Omental fat pad (tissue), 4 donors: ENCODE measurements around the gene HDGFL2. TPM values are rescaled to one million over a fixed set of nuclear protein-coding genes. Genes with fewer than 3 reads are reported as not detected.
A peak's percentile ranks its signal among the peaks of the same experiment; 100 is the strongest.
"Not testable (repeated sequence)": the region's sequence is repeated elsewhere in the genome, so short reads cannot be mapped to it uniquely, and the experiment has no call there.

ENCODE experiments used
- ATAC-seq: fragments of 150-250 bp; one replicate; pipeline ENCODE4 v1.9.1; 2016; ENCODE audit warnings: mild to moderate bottlenecking, moderate library complexity; ENCODE audit not compliant: low FRiP score
- DNase-seq: peaks from one replicate; pipeline ENCODE4 v3.0.0-alpha.2; 2019; ENCODE audit warnings: low spot score
- total RNA-seq, 4 donors: library from RNA; depleted of rRNA; stranded (reverse); fragments of >200 nt; gene quantifications; one replicate each; pipeline ENCODE4 v1.1.0, GENCODE V29; 2016
- TF ChIP-seq, protein P1 (sequence below), 3 donors: fragments of 450-650 bp; IDR thresholded peaks; one replicate each; pipeline ENCODE4 v1.5.1; 2016 to 2017; ENCODE audit warnings: antibody characterized with exemption in 3 of 3, mild to moderate bottlenecking in 3 of 3, moderate library complexity in 2 of 3

The HDGFL2 gene
- total RNA-seq, 4 donors from 2014 or later, result 17.3 to 40.8 (median 25.2) TPM

DNA sequence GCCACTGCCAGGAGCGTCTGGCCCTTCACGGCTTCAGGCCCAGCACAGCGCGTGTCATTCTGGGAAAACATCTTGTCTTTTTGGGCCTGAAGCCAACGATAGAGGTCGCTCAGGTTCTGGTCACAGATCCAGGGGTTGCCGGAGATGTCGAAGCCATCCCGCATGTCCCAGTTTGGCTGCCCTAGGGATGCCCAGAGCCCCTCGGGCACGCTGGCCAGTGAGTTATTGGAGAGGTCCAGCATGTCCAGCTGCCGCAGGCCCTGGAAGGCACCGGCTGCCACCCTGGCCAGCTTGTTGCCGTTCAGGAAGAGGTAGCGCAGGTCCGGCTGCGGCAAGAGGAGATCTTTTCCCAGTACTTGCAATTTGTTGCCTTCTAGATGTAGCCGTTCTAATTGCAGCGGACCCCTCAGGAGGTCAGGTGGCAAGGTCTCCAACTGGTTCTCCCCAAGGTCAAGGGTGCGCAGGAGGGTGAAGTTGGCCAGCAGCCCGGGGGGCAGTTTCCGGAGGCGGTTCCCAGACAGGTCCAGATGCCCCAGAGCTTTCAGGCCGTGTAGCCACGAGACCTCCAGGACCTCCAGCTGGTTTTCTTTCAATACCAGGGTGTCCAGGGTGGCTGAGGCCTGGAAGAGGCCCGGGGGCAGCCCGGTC, 66.0 kb downstream of the HDGFL2 start:
- ATAC-seq, result no peak
- TF ChIP-seq, protein P1, sequence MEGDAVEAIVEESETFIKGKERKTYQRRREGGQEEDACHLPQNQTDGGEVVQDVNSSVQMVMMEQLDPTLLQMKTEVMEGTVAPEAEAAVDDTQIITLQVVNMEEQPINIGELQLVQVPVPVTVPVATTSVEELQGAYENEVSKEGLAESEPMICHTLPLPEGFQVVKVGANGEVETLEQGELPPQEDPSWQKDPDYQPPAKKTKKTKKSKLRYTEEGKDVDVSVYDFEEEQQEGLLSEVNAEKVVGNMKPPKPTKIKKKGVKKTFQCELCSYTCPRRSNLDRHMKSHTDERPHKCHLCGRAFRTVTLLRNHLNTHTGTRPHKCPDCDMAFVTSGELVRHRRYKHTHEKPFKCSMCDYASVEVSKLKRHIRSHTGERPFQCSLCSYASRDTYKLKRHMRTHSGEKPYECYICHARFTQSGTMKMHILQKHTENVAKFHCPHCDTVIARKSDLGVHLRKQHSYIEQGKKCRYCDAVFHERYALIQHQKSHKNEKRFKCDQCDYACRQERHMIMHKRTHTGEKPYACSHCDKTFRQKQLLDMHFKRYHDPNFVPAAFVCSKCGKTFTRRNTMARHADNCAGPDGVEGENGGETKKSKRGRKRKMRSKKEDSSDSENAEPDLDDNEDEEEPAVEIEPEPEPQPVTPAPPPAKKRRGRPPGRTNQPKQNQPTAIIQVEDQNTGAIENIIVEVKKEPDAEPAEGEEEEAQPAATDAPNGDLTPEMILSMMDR (IDR thresholded peaks at IDR 0.05), result no peak

DNA sequence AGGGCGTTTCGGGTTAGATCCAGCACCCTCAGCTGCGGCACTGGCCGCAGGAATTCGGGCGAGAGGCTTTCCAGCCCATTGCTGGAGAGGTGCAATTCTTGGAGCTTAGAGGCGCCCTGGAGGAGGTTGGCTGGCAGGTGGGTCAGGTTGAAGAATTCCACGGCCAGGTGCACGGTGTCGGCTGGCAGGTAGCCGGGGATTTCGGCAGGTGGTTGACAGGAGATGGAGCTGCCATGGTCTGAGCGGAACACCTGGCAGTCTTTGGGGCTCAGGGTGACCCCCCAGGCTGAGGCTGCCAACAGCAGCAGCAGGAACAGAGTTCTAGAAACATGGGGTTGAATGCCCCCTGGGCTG, 66.5 kb downstream of the HDGFL2 start:
- TF ChIP-seq, protein P1 (IDR thresholded peaks at IDR 0.05), result no peak
- DNase-seq (no peak), ATAC-seq (no peak)

More for the DNA sequence above, 66.0 kb downstream of the HDGFL2 start:
- DNase-seq, result no peak

DNA sequence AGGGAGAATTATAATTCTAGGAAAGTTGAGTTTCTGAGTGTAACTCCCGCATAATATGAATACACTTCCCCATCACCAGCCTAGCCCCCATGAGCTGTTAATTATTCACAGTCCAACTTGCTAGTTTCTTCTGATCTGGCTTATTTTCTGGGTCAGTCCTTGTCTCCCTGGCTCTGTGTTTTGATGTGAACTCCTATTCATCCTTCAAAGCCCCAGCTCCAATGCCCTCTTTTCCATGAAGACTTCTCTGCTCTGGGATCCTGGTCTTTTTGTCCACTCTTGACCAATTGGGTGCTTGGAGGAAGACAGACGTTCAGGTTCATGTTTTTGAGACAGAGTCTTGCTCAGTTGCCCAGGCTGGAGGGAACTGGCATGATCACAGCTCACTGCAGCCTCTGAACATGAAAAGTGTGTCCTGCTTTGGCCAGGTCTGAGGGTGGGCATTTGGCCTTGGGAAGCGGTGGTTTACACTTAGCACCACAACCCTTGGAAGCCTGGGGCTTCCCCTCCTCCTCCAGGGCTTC, 67.1 kb downstream of the HDGFL2 start:
- ATAC-seq (no peak), DNase-seq (no peak)
- TF ChIP-seq, protein P1 (IDR thresholded peaks at IDR 0.05), result no peak

DNA sequence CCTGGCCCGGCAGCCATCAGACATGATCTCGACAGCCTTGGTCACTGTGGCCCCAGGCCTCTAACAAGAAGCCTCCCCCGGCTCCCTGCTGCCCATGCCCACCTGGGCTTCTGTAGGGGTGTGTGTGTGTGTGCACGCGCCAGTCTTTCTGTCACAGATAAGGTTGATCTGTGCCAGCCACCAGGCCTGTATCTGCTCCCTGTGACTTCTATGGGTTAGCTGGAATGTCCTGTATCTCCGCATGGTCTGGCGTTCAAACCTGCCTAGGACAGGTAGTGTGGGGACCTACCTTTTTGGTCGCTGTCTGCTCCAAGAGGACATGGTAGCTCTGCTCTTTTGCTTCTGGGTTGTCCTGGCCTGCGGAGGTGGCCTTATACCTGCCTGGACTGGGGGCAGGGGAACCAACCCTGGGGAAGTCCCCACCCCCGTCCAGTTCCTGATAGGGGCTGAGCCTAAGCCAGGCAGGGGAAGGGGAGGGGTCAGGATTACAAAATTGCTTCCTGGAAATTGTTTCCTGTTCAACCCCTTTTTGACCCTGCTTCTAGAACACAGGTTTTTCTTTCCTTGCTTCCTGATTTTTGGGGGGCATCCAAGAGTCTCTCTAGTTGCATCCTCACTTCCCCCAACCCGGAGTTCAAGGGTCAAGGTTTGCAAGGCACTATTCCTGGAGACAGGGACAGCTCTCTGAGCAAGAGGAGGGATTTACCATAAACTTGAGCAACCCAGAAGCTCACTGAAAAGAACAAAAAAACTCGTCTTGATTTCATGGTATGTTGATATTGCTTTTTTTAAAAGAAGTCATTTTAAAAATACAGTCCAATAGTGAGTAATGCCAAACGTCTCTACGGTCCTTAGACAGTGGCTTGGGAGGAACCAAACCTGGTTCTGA, 67.8 kb downstream of the HDGFL2 start, which contains the start of gene LRG1:
TSS of gene LRG1 (minus strand) at position 344 of the 889 bp plus-strand sequence. CDS start at position 321, 23 bp downstream.
- ATAC-seq, result peak; percentile 64
- DNase-seq, result peak; percentile 41

DNA sequence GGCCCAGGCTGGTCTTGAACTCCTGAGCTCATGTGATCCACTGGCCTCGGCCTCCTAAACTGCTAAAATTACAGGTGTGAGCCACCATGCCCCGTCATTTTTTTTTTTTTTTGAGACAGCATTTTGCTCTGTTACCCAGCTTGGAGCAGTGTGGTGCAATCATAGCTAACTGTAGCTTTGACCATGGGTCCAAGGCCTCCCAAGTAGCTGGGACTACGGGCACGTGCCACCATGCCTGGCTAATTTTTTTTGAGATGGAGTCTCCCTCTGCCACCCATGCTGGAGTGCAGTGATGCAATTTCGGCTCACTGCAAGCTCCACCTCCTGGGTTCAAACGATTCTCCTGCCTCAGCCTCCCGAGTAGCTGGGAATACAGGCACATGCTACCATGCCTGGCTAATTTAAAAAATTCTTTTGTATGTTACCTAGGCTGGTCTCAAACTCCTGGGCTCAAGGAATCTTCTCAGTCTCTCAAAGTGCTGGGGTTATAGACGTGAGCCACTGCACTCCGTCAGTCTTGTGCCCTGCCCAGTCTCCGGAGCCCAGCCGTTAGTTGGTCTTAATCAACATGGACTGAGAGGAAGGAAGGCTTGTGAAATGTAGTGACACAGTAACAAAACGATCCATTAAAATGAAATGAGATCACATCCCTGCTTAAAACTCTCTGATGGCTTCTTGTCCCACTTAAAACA, 69.2 kb downstream of the HDGFL2 start:
- no peak for DNase-seq
- TF ChIP-seq, protein P1 (IDR thresholded peaks at IDR 0.05), result no peak
- ATAC-seq, result no peak

More for the DNA sequence above, 67.8 kb downstream of the HDGFL2 start, which contains the start of gene LRG1:
- TF ChIP-seq, protein P1 (IDR thresholded peaks at IDR 0.05), result no peak

DNA sequence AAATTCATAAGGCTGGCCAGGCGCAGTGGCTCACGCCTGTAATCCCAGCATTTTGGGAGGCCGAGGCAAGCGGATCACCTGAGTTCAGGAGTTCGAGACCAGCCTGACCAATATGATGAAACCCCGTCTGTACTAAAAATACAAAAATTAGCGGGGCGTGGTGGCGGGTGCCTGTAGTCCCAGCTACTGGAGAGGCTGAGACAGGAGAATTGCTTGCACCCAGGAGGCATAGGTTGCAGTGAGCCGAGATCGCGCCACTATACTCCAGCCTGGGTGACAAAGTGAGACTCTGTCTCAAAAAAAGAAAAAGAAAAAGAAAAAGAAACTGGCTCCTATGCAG, 69.7 kb downstream of the HDGFL2 start:
- not testable (repeated sequence) for DNase-seq, ATAC-seq
